Ovary (tissue), 3 donors: ENCODE measurements around the gene TGM2.

Experiments used
- CTCF ChIP-seq, 3 donors: fragments of 450-650 bp in 2 of 3; fragments of 200-600 bp in 1 of 3; IDR thresholded peaks; one replicate each; pipeline versions ENCODE4 v1.5.1 to v1.8.0; 2016 to 2022; ENCODE audit warnings: antibody characterized with exemption in 3 of 3, mild to moderate bottlenecking in 1 of 3
- POLR2A ChIP-seq: fragments of 450-650 bp; IDR thresholded peaks from one replicate; pipeline ENCODE4 v1.6.1; 2017; ENCODE audit warnings: antibody characterized with exemption, mild to moderate bottlenecking, moderate library complexity
- donor health status: DM: no; HTN: no; CAD: no.

GRCh38 chr20:38180781-38181180 is 15.7 kb upstream of the TGM2 start:
- TF ChIP-seq POLR2A (no peak), CTCF (IDR thresholded peaks at IDR 0.05) (no peak)
